GM15510 (cell line): ENCODE measurements around the gene DHX36.

ENCODE experiments used
- POLR2A ChIP-seq: IDR thresholded peaks from 3 replicates; pipeline ENCODE4 v1.6.1; 2011; ENCODE audit warnings: borderline replicate concordance; ENCODE audit not compliant: insufficient read length; ENCODE audit errors: extremely low read depth

Gene DHX36

DNA sequence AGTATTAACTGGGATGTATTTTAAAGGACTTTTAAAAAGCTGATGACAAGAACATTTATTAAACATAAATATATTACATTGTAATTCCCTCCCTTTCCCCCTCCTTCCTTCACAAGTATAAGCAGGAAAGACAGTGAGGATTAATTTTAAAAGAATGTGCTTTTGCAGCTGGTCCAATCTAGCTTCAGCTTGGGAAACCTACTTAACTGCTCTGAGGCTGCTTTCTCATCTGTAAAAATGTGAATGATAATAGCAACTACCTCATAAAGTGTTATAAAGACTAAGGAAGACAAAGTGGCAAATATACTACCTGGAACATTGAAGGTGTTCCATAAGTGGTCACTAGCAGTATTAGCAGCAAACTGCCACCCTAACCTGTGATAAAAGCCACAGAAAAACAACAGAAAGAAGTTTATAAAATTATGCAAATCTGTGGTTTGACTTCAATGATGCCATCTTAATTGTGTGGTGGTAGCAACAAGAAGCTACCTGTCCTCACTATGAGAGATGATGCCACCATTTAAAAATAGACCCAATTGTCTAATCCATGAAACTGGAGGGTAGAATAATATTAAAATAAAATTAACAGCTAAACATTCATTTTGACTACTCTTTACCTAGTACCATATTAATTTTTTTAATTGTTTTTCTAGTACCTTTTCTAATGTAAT is 20.0 kb downstream of the DHX36 start:
- TF ChIP-seq POLR2A = no peak

GRCh38 chr3:154301561-154301960 is 22.7 kb downstream of the DHX36 start:
- TF ChIP-seq POLR2A = no peak

DNA sequence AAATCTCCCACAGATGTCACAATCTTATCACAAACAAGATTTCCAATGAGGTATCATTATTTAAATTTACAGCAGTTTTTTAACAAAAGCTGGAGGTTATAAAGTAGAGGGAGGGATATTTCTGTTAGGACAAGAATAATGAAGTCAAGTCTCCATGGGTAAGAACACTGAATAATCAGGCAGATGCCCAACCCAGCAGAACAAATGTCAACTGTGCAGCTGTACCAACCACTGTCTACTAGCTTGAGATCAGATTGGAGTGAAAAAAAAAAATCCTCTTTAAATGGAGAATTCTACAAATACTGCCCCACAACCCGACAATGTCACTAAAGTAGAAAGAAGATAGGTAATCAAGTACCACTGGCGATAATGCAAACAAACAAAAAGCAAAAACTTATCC is 30.3 kb downstream of the DHX36 start:
- no peak for TF ChIP-seq POLR2A

DNA sequence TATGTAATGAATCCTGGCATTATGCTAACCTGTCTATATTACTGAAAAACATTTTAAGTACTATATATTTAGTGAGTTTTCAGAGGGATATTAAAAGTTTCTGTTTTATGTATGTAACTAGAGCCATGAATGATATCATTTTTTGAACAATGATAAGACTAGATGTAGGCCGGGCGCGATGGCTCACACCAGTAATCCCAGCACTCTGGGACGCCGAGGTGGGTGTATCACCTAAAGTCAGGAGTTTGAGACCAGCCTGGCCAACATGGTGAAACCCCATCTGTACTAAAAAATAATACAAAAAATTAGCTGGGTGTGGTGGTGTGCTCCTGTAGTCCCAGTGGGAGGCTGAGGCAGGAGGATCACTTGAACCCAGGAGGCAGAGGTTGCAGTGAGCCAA is 34.1 kb downstream of the DHX36 start:
- TF ChIP-seq POLR2A = no peak

DNA sequence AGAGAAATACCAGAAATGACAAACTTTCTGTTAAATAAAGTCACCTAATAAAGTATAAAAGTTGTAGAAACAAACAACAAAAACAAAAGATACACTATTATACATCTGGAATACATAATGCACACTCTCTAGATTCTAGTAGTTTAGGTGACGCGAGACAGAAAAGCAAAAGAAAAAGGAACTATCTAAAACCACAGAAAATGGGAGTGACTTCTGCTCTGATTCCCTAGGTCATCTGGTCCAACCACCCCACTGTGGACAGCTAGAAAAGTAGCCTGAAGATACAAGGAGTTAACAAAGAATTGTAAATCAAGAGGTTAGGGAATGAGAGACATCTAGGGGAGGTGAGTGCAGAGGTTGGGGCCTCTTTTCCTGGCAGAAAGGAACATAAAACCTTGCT is 39.1 kb downstream of the DHX36 start:
- no peak for TF ChIP-seq POLR2A

DNA sequence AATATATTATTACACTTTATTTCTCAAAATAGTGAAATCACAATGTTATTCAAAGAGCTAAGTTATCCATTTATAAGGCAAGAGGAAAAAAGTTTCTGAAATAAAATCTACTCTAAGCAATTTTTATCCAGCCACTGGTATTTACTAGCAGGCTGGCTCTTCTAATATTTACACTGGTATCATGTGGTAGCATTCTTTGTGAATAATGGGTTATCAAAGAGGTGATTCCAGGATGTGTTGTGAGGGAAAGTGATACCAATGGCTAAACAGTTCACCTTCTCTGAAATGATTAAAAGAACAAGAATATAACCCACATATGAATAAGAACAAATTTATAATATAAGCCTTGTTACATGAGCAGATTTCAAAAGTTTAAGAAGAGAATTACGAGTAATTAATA is 44.1 kb downstream of the DHX36 start:
- TF ChIP-seq POLR2A = no peak

DNA sequence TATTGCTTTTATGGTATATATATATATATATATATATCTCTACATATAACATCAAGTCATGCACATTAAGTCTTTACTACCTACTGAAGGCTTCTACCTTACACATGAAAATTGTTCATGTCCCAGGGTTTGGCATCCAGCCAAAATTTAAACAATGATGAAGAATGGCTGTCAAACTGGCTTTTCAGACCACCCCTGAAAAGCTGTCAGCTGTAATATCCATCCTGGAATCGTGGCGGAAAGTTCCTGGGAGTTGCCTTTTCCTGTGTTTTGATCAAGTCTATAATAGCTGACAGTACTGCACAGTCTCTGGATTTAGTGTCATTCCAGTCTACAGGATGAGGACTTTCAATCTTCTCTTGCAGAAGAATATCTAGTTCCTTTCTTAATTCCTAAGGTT is 48.3 kb downstream of the DHX36 start:
- TF ChIP-seq POLR2A = no peak

- no peak for TF ChIP-seq POLR2A
Measured at GRCh38 chr3:154275292-154275691, 49.0 kb downstream of the DHX36 start.

DNA sequence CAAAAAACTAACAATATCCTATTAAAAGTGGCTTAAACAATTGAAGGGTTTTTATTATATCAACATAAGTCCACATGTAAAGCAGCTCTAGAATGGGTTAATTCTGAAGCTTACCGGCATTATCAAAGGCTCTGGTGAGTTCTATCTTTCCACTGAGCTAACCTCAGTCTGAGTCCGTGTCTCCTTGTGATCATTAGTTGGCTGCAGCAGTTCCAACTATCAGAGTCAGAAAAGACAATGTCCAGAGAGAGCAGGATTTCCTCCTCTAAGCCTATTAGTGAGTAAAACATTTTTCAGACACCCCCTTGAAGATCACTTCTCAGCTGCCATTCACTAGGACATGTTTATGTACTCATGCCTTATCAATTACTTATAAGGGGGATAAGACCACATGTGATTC is 49.9 kb downstream of the DHX36 start:
- TF ChIP-seq POLR2A = no peak

DNA sequence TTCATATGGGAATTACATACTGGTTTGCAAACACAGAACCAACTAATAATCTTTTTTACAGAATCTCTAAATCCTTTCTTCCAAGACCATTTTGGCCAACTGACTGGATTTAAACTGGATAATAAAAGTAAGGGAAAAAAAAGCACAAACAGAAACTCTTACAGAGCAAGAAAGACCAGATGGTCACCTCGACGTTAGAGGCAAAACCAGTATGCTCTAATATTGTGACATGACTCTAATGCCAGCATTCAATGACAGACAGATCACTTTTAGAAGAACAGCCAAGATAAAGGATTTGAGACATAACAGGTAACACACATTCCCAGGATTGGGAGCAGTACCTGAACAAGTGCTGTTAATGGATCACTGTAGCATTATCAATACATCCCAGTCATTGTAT is 50.9 kb downstream of the DHX36 start:
- no peak for TF ChIP-seq POLR2A

DNA sequence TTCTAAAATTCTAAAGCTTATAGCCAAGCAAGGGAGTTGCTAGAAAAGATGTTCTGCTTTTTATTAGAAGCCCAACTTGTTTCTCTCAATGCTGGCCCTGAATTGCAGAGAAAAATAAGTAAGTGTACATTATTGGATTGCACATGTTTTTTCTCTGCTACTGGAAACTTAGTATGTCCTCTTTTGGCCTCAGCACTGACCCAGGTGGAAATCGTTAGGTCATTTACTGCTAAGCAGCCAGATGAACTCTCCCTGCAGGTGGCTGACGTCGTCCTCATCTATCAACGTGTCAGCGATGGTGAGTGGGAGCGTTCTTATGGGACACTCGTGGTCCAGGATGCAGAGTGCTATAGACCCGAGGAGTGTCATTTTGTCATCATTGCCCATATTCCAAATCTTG is 69.8 kb downstream of the DHX36 start:
- TF ChIP-seq POLR2A = no peak

DNA sequence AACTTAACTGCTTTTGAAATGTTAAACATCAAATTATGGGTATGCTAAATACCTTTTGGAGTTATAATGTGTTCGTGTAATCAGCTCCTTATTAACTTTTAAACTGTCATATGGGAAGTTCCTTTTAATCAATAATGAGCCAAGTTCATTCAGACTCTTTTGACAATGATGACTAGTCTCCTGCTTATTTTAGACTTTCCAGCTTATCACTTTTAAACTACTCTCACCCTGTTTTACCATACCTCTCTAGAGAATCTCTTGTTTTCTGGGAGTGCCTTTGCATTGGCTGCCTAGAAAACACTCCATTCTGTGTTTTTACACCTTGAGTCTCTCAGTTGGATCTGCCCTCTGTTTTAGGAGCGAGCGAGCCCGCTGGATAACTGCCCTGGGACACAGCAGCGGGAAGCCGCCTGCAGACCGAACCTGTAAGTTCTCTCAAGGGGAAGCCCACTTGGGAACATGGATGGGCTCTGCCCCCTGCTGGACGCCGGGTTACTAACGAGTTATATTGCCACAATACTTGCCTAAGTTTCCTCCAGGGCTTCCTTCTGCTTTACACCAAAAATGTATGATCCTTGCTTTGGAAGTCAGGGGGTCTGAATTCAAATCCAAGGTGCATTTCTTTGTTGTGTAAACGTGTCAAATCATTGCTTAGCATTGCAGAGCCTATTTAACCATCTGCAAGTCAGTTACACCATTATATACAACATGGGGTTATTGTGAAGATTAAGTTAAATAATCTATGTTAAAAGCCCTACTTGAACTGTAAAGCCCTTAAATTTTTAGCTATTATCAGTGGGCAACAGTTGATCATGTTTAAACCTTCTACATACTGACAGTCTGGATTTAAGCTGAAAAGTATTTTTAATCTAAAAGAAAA is 71.3 kb downstream of the DHX36 start:
- no peak for TF ChIP-seq POLR2A

DNA sequence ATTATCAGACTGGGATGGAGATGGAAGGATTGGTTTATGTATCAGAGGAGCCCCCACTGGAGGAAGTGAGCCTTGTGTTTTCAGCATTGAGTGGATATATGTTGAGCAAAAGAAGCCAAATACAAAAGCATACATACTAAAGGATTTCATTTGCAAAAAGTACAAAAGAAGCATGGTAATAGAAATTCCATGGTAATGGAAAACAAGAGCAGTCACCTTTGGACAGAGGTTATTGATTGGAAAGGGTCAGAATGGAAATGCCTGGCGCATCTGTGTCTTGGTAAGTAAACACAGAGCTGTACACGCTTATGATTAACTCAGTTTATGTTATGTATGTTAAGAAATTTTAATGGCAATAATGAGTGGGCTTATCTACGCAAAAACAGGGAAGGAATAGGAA is 72.7 kb downstream of the DHX36 start:
- no peak for TF ChIP-seq POLR2A

- TF ChIP-seq POLR2A = no peak
Measured at GRCh38 chr3:154250291-154250690, 74.0 kb downstream of the DHX36 start.

- no peak for TF ChIP-seq POLR2A
Measured at GRCh38 chr3:154247806-154248415, 76.4 kb downstream of the DHX36 start.

GRCh38 chr3:154244644-154245043 is 79.6 kb downstream of the DHX36 start:
- TF ChIP-seq POLR2A = no peak
